HG03045 (cell line): ENCODE data around the gene ICAM1.
A peak's percentile ranks its signal among the peaks of the same experiment; 100 is the strongest.
"Not testable (repeated sequence)": the region's sequence is repeated elsewhere in the genome, so short reads cannot be mapped to it uniquely, and the experiment has no call there.

Source experiments
- ATAC-seq: cut with Tn5 transposase; IDR thresholded peaks from one replicate; pipeline ENCODE4 v1.9.1; 2021; ENCODE audit warnings: mild to moderate bottlenecking, moderate library complexity; ENCODE audit not compliant: unreplicated experiment

The ICAM1 gene

GRCh38 chr19:10270616-10271394 is at the start of gene ICAM1:
Gene ICAM1 (plus strand): TSS chr19:10271120. CDS start chr19:10271160, 40 bp downstream.
- peak; percentile 50 for ATAC-seq

DNA sequence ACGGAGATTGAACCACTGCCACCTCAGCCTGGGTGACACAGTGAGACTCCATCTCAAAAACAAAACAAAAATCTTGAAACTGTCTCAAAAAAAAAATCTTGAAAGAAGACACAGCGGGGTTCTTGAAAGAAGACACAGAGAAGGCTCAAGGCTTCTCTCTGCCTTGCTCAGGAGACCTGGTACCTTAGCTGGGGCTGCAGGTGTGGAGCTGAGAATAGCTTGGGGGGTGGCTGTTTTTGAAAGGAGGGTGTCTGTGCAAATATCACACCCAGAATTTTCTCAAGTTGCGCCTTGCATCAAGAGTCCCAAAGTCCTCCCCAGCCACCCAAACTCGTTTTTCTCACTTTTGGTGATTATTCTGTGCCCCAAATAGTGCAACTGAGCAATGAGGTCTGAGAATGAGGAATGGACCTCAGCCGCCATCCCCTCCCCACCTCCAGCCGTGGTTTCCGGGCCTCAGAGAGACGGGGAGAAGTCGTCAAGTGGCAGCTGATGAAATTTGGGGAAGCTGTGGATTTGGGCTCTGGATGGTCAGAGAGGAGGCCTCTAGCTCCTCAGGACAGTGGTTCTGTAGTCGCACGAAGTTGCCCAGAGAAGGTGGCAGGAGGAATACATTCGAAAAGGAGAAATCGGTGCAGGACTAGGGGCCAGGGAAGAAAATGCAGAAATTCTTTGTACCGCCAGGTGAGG is 48.6 kb upstream of the ICAM1 start:
- ATAC-seq = no peak

GRCh38 chr19:10223488-10224213 is 47.3 kb upstream of the ICAM1 start:
- no peak for ATAC-seq

- ATAC-seq = no peak
These were observed 46.6 kb upstream of the ICAM1 start for GRCh38 chr19:10224337-10224736.

DNA sequence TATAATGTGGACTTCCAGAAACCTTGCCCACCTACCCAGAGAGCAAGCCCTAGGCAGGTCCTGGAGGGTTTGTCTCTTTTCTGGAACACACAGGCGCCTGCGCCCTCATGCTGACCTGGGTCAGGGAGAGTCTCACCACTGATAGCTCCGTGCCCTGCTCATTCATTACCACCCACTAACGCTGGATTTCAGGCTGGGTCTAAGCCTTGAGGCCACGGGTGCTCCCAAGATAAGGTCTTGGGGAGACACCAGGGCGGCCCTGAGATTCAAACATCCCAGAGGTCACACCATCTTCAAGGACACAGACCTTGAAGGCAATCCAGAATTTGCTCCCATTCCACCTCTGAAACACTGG is 44.9 kb upstream of the ICAM1 start:
- ATAC-seq = no peak

DNA sequence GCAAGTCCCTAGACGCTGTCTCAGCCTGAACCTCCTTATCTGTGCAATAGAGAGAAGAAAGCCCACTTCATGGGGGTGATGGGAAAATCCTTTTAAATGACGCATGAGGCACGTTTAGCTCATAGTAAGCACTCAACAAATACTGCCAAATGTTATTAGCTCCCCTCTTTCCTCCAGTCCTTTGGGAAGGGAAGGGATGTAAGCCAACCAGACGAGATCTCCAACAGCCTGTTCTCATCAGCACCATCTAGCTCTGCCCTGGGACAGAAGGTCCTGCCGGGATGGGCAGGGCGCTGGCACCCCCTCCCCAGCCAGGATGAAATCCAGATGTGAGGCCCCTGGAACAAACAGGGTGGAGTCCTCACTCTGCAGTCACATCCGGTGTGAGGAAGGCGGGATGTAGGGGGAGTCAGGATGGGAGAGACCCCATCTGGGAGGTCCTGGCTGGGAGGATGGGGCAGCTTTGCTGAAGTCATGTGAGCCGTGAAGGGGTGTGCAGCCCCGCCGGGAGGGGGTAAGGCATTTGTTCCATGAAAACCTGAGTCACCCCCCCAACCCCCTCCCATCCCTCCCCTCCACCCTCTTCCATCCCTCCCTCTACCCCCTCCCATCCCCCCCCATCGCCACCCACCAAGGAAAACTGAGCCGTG is 44.4 kb upstream of the ICAM1 start:
- no peak for ATAC-seq

DNA sequence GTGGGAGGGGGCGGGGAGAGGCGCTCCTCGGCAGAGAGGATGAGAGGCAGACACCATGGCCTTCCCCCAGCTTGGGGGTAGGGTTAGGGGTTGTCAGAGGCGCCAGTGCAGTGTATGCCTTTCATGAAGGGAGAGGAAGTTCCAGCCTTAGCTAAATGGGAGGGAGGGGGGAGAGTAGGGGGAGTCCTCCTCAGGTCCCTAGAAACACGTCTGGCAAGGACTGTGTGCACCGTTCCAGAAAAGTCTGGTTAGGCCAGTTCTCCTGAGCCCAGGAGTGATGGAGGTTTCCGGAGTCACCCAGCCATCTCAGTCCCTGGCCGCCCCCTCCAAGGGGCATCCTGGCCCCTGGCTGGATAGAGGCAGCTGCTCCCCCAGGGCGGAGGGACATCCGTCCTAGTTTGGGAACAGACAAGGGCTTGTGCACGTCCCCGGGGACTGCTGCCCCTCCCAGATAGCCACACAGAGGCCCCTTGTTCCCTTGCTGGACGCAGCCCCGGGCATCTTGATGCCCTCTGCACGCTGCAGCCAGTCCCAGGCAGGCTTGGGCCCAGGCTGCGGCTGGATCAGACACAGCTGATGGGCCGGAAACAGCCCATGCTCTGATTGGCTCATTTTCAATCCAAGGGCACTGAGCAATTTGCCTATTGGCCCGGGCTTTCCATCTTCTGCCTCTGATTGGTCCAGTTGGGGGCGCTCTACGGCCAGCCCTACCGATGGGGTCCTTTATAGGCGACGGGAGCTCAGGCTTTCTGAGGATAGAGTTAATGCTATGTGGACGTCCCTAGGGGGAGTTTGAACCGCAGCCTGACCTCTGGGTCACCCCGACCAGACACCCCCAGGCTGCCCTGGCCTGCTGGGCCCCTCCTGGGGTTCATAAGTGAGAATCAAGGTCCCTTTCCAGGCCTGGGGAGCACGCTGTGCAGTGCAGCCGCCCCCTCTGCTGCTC is 43.6 kb upstream of the ICAM1 start:
- no peak for ATAC-seq

- ATAC-seq = no peak
These were observed 42.5 kb upstream of the ICAM1 start for GRCh38 chr19:10228393-10228792.

GRCh38 chr19:10228920-10229319 is 42.0 kb upstream of the ICAM1 start:
- no peak for ATAC-seq

GRCh38 chr19:10230173-10230860 is 40.6 kb upstream of the ICAM1 start:
- ATAC-seq = peak; percentile 27

DNA sequence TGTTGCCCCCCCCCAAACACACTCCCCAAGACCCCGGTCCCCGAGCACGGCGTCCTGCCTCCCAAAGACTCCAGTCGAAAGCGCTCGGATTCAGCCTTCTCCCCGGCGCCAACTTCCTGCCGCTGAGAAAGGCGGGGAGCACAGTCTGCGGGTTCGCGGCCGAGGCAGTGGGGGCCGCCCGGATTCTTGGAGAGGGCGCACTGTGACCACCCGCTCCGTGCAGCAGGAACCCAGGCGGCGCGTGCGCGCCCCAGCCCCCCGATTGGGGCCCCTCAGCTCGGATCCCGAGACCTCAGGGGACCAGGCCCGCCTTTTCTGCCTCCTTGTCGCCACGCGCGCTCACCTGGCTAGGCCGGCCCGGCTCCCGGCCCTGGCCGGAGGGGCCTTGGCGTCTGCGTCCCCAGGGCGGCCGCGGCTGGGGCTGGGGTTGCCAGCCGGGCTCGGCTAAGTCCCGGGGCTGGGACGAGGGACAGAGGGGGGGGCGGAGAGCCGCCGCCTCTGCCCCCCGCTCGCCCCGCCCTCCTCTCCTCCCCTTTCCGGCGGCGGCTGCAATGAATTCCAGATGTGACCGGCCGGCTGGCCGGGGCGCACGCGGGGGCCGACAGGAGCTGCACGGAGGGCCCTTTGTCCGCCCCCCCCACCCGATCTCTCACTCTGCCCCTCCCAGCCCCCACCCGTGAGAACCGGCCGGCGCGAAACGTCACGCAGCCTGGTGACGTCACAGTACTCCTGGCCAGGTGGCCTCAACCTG is 39.9 kb upstream of the ICAM1 start, which contains the start of gene S1PR2:
Gene S1PR2 (minus strand): TSS at position 471 of the 751 bp plus-strand sequence. CDS start 6,426 bp downstream, outside the sequence.
- peak; percentile 44 for ATAC-seq

DNA sequence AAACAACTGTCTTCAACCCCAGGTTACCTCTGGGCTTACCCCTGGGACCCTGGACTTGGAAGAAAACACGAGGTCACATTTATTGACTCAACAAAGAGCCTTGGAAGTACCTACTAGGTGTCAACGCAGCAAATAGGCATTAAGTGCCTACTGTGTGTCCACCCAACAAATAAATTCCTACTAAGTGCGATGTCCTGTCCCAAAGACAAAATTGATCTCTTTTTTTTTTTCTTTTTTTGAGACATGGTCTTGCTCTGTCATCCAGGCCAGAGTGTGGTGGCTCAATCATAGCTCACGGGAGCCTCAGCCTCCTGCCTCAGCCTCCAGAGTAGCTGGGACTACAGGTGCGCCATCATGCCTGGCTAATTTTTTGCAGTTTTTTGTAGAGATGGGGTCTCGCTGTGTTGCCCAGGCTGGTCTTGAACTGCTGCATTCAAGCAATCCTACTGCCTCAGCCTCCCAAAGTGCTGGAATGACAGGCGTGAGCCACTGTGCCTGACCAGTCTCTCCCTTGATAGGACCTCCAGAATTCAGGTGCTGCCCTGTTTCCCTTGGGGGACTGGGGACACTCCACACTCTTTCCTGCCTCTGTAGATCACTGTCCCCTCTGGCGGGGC is 39.2 kb upstream of the ICAM1 start:
- no peak for ATAC-seq

DNA sequence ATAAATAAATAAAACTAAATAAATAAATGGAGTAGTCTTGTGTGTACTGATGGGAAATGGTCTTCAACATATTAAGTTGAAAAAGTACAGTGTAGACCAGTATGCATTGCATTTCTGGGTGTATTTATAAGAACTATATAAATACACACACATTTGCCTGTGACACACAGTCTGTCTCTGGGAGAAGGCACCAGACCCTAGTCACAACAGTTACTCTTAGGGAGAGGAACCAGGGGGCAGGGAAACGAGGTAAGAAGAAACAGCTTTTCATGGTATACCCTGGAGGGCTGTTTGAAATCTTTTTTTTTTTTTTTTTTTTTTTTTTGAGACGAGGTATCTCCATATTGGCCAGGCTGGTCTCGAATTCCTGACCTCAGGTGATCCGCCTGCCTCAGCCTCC is 37.0 kb upstream of the ICAM1 start:
- no peak for ATAC-seq

DNA sequence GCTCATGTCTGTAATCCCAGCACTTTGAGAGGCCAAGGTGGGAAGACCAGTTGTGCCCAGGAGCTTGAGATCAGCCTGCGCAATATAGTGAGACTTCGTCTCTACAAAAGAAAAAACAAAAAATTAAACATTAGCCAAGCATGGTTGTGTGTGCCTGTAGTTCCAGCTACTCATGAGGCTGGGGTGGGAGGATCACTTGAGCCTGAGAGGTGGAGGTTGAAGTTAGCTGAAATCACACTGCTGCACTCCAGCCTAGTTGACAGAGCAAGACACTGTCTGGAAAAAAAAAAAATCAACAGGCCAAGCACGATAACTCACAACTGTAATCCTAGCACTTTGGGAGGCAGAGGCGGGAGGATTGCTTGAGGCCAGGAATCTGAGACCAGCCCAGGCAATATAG is 35.9 kb upstream of the ICAM1 start:
- ATAC-seq = no peak

DNA sequence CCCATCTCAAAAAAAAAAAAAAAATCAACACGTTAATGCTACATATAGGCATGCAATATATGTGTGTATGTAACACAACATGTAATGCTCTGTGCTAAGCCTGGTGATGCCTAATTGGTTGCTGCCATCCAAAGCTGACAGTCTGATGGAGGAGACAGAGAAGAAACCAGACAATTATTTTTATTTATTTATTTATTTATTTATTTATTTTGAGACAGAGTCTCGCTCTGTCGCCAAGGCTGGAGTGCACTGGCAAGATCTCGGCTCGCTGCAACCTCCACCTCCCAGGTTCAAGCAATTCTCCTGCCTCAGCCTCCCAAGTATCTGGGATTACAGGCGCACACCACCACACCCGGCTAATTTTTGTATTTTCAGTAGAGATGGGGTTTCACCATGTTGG is 35.5 kb upstream of the ICAM1 start:
- not testable (repeated sequence) for ATAC-seq

- ATAC-seq = no peak
These were observed 33.2 kb upstream of the ICAM1 start for GRCh38 chr19:10237702-10238101.

DNA sequence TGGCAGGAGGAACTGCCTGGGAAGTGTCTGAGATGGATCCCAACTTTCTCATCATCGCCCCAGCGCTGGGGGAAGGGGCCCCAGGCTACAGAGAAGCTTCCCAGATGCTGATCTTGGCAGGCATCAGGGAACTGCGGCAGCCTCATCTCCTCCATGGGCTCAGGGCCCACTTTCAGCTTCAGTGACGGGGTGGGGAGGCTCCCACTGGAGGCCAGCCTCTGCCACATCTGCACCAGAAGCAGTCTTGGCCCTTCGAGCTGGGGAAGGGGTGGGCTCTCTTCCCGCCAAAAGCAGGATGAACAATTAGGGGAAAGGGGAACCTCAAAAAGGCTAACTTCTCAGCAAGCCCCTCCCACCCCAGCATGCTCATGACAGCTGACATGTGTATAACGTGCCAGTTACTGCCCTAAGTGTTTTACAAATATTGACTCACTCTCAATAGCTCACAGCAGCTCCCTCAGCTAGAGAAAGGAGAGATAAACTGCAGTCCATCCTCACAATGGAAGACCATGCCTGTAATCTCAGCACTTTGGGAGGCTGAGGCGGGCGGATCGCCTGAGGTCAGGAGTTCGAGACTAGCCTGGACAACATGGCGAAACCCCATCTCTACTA is 32.6 kb upstream of the ICAM1 start:
- ATAC-seq = no peak
